Measurements from ENCODE around the gene PDE3B. TPM values are rescaled to one million over a fixed set of nuclear protein-coding genes. Genes with fewer than 3 reads are reported as not detected.

PDE3B gene
- total and polyA plus RNA-seq, 9 of the 15 experiments (the other 6 are each of a cell fraction or from before 2014, with no cell fraction given) = 2.3 to 22.5 (median 12.2) TPM

- TF ChIP-seq ETV1 (tag; conservative IDR thresholded peaks at IDR 0.05; ENCODE audit: low read depth) (peak; percentile 45), ZZZ3 (IDR thresholded peaks at IDR 0.05) (no peak), EHMT2 (IDR thresholded peaks at IDR 0.05) (no peak), TCF7L2 (IDR thresholded peaks at IDR 0.05; ENCODE audit: low read depth, low read length) (no peak), ZNF280A (IDR thresholded peaks at IDR 0.05; ENCODE audit: low read depth, partially characterized antibody) (no peak), DDX20 (tag; IDR thresholded peaks at IDR 0.05; ENCODE audit: low read depth) (0 out of 2 replicates have a peak, but pooled peaks have one; percentile 4), SMAD3 (CRISPR knock-in tag; conservative IDR thresholded peaks at IDR 0.05) (no peak), ZNF609 (CRISPR knock-in tag; IDR thresholded peaks at IDR 0.05; ENCODE audit: borderline replicate concordance) (no peak), PHF8 (IDR thresholded peaks at IDR 0.05; ENCODE audit: borderline replicate concordance, low read length) (no peak), NR1H2 (CRISPR knock-in tag; IDR thresholded peaks at IDR 0.05) (no peak), SIX5 (IDR thresholded peaks at IDR 0.05; ENCODE audit: borderline replicate concordance in 1 of 2, insufficient read depth in 1 of 2, low read depth in 1 of 2, low read length in 2 of 2) (no peak), RAD51 (IDR thresholded peaks at IDR 0.05; ENCODE audit: borderline replicate concordance, low read depth) (no peak)
- TF ChIP-seq, protein P1, sequence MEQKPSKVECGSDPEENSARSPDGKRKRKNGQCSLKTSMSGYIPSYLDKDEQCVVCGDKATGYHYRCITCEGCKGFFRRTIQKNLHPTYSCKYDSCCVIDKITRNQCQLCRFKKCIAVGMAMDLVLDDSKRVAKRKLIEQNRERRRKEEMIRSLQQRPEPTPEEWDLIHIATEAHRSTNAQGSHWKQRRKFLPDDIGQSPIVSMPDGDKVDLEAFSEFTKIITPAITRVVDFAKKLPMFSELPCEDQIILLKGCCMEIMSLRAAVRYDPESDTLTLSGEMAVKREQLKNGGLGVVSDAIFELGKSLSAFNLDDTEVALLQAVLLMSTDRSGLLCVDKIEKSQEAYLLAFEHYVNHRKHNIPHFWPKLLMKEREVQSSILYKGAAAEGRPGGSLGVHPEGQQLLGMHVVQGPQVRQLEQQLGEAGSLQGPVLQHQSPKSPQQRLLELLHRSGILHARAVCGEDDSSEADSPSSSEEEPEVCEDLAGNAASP (IDR thresholded peaks at IDR 0.05) = no peak
- TF ChIP-seq, protein P2, sequence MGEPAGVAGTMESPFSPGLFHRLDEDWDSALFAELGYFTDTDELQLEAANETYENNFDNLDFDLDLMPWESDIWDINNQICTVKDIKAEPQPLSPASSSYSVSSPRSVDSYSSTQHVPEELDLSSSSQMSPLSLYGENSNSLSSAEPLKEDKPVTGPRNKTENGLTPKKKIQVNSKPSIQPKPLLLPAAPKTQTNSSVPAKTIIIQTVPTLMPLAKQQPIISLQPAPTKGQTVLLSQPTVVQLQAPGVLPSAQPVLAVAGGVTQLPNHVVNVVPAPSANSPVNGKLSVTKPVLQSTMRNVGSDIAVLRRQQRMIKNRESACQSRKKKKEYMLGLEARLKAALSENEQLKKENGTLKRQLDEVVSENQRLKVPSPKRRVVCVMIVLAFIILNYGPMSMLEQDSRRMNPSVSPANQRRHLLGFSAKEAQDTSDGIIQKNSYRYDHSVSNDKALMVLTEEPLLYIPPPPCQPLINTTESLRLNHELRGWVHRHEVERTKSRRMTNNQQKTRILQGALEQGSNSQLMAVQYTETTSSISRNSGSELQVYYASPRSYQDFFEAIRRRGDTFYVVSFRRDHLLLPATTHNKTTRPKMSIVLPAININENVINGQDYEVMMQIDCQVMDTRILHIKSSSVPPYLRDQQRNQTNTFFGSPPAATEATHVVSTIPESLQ (CRISPR knock-in tag; IDR thresholded peaks at IDR 0.05) = no peak
- TF ChIP-seq, protein P3, sequence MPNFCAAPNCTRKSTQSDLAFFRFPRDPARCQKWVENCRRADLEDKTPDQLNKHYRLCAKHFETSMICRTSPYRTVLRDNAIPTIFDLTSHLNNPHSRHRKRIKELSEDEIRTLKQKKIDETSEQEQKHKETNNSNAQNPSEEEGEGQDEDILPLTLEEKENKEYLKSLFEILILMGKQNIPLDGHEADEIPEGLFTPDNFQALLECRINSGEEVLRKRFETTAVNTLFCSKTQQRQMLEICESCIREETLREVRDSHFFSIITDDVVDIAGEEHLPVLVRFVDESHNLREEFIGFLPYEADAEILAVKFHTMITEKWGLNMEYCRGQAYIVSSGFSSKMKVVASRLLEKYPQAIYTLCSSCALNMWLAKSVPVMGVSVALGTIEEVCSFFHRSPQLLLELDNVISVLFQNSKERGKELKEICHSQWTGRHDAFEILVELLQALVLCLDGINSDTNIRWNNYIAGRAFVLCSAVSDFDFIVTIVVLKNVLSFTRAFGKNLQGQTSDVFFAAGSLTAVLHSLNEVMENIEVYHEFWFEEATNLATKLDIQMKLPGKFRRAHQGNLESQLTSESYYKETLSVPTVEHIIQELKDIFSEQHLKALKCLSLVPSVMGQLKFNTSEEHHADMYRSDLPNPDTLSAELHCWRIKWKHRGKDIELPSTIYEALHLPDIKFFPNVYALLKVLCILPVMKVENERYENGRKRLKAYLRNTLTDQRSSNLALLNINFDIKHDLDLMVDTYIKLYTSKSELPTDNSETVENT (CRISPR knock-in tag; IDR thresholded peaks at IDR 0.05) = no peak
These were observed 209.1 kb downstream of the PDE3B start (continued) for GRCh38 chr11:14852571-14853177.

Measured in K562 (cell line).